Measurements from ENCODE around the gene PPP1R3A.

The PPP1R3A gene

DNA sequence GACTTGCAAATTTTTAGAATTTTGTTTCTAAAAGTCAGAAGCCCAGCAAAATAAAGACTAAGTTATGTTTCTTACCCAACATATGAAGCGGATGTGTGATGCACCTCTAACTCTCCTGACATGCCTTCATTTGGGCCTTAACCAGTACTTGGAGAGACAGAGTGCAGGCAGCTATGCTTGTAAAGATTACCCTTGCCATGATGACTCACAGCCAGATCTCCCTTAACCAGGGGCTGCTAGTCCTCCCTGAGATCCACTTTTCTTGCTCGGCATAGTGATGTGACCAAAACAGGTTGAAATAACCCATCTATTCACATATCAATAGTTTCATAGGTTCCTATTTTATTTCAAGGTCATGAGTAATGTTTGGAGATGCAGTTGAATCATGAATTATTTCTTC, 43.6 kb downstream of the PPP1R3A start:
- no peak for DNase-seq

GRCh38 chr7:113873554-113874151, 45.2 kb downstream of the PPP1R3A start:
- no peak for DNase-seq

- DNase-seq: no peak
Observed at GRCh38 chr7:113872981-113873380, 45.8 kb downstream of the PPP1R3A start.

DNA sequence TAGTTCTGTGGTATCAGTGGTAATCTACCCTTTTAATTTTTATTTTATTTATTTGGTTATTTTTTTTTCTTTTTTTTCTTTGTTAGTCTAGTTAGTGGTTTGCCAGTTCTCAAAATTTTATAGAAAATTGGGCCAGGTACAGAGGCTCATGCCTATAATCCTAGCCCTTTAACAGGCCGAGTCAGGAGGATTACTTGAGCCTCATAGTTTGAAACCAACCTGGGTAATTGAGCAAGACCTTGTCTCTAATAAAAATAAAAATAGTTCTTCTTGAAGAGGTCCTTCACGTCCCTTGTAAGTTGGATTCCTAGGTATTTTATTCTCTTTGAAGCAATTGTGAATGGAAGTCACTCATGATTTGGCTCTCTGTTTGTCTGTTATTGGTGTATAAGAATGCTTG, 51.5 kb downstream of the PPP1R3A start:
- DNase-seq: no peak

DNA sequence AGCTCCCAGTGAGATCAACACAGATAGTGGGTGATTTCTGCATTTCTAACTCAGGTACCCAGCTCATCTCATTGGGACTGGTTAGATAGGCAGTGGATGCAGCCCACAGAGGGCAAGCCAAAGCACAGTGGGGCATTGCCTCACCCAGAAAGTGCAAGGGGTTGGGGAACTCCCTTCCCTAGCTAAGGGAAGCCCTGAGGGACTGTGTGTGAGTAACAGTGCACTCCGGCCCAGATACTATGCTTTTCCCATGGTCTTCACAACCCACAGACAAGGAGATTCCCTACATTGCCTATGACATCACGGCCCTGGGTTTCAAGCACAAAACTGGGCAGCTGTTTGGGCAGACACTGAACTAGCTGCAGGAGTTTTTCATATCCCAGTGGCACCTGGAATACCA, 62.8 kb downstream of the PPP1R3A start:
- DNase-seq: no peak

DNA sequence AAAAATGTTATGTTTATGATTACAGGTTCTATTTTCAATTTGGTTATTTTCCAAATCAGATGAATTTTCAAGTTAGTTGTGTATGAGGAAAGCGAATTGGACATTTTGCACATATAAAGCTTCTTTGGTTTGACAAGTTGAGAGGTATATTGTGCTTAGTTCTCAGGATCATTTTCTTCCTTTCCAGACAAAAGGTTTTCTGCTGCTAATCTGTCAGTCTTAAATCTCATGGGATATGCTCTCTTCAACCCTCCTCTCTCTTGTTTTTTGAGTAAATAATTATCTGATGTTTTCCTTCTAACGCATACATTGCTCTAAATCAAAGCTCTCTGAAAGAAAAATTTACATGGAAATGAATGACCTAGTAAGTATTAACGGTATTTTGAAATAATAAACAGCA, 77.9 kb downstream of the PPP1R3A start:
- no peak for DNase-seq

- DNase-seq: no peak
Observed at GRCh38 chr7:113835367-113835766, 83.4 kb downstream of the PPP1R3A start.

DNA sequence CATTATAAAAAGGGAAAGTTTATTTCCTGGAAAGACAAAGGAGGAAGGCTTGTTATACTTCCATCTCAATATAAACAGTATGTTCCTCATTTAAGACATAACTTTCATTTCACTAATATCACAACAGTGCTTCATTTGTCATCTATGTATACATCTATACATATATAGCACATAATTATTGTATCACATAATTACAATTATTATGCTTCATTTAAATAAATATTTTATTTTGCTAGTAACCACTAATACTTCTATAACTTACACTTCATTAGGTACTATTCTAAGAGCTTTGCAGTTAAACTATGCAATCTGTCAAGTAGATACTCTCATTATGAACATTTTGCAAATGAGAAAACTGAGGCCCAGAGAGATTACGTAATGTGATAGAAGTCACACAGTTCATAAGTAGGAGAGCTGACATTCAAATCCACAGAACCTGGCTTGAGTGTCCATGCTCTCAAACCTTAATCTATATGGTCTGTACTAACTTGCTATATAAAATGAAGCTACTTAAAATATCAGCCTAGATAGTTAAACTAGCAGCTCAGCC, 86.5 kb downstream of the PPP1R3A start:
- no peak for DNase-seq

GRCh38 chr7:113831556-113831955, 87.3 kb downstream of the PPP1R3A start:
- DNase-seq: no peak

DNA sequence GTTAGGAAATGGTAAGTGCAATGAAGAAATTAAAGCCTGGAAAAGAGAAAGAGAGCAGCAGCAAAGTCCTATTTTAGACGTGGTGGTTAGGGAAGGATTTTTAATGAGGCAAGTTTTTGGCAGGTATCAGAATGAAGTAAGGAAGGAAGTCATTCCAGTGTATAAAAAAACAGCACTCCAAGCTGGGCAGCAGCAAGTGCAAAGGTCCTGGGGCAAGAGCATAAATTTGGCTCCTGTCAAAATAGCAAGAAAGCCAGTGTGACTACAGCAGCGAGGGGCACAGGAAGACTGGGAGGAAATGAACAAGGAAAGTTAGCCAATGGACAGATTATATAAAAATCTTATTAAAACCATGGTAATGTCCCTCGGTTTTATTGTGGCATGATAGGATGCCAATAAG, 90.2 kb downstream of the PPP1R3A start:
- DNase-seq: no peak

Measured in fibroblast of upper back skin (primary cell).